H1 (cell line): ENCODE measurements around the gene KIAA1755. TPM values are rescaled to one million over a fixed set of nuclear protein-coding genes. Genes with fewer than 3 reads are reported as not detected.

Experiments used
- CHD1 ChIP-seq: IDR thresholded peaks from 2 replicates; pipeline ENCODE4 v1.6.1; 2012; ENCODE audit warnings: low read depth, low read length, improper control_type of control experiment
- CHD2 ChIP-seq: IDR thresholded peaks from 2 replicates; pipeline ENCODE4 v1.6.1; 2012; ENCODE audit warnings: low read length, improper control_type of control experiment
- EGR1 ChIP-seq: IDR thresholded peaks from 2 replicates; pipeline ENCODE4 v1.6.1; 2011; ENCODE audit warnings: low read depth, low read length, borderline replicate concordance
- EZH2 ChIP-seq: fragments of 200-600 bp; sonication (generic); IDR thresholded peaks from 2 replicates; pipeline ENCODE4 v1.7.1; 2012; ENCODE audit warnings: low read depth, mild to moderate bottlenecking, moderate library complexity, low read length, inconsistent platforms; ENCODE audit not compliant: severe bottlenecking
- GABPA ChIP-seq: IDR thresholded peaks from 2 replicates; pipeline ENCODE4 v1.6.1; 2011; ENCODE audit warnings: mild to moderate bottlenecking, low read length, moderate library complexity, borderline replicate concordance; ENCODE audit not compliant: insufficient read depth
- NRF1 ChIP-seq: IDR thresholded peaks from 2 replicates; pipeline ENCODE4 v1.6.1; 2011; ENCODE audit warnings: mild to moderate bottlenecking, low read depth, low read length, improper control_type of control experiment
- TAF7 ChIP-seq: optimal IDR thresholded peaks from 2 replicates; pipeline ENCODE3; 2011; ENCODE audit warnings: low read depth, mild to moderate bottlenecking, inconsistent platforms, low read length, moderate library complexity, borderline replicate concordance
- TEAD4 ChIP-seq: IDR thresholded peaks from 2 replicates; pipeline ENCODE4 v1.6.1; 2012; ENCODE audit warnings: low read depth, low read length, inconsistent platforms, mixed read lengths
- polyA plus RNA-seq, 7 experiments: library from polyadenylated mRNA; depleted of rRNA in 3 of 7; stranded (reverse) in 5 of 7; unstranded in 2 of 7; fragments of >200 nt in 5 of 7; fragments of 200-250 nt in 2 of 7; gene quantifications; 1 replicate in 5 of 7; 2 replicates in 1 of 7; 4 replicates in 1 of 7; pipeline versions ENCODE4 v1.2.1 to v1.2.3, GENCODE V29; 2011 to 2013; ENCODE audit warnings: missing spikeins in 2 of 7, mixed read lengths in 2 of 7
- total RNA-seq: library from RNA; stranded (reverse); fragmentation: NEBNext Ultra II Directional; extraction: Animal tissue kit (Norgen Biotek cat#: 25700); gene quantifications from 2 replicates; pipeline ENCODE4 v1.2.1, GENCODE V29; 2021
- TF ChIP-seq, protein P1 (sequence below): fragments of 300-600 bp; sonication (generic); IDR thresholded peaks from 2 replicates; pipeline ENCODE4 v1.7.1; 2012; ENCODE audit warnings: low read length, moderate library complexity, mild to moderate bottlenecking, inconsistent platforms; ENCODE audit not compliant: insufficient replicate concordance

Gene KIAA1755
- total and polyA plus RNA-seq, 2 of the 8 experiments (the other 6 are each of a cell fraction or from before 2014, with no cell fraction given), result 0.23 TPM; not detected in 1

DNA sequence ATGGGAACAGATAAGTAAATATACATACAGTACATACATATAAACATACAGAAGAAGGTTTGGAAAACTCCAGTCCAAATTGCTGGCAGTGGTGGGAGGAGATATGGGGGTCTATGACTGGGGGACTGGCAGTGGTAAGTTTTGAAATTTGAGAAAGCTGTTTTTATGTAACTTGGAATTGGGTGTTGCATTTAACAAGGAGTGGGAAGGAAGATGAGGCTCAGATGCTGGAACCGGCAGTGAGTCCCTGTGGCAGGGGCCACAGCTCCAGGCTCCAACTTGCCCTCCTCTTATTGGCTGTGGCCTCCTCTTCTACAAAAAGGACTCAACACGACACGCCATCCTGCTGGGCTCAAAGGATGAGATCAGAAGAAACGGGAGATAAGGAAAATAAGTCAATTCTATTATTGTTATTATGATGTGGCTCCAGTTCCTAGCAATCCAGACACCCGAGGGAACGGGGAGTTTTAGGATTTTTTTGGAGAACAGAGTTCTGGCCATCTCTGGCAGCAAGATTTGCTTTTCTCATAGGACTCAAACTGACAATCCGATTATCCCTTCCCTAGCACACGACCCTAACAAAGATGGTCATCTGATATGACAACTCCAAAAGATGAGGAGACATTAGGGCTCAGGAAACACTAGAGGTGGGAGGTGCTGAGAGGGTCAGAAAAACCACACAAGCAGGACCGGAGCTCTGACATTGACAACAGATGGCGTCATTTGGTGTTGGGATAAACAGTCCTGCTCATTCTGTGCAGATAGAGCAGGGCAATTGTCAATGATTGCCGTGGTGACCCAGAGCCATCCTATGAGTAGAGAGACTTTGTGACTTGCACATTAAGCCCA is 89.5 kb downstream of the KIAA1755 start (continued):
- TF ChIP-seq, protein P1, sequence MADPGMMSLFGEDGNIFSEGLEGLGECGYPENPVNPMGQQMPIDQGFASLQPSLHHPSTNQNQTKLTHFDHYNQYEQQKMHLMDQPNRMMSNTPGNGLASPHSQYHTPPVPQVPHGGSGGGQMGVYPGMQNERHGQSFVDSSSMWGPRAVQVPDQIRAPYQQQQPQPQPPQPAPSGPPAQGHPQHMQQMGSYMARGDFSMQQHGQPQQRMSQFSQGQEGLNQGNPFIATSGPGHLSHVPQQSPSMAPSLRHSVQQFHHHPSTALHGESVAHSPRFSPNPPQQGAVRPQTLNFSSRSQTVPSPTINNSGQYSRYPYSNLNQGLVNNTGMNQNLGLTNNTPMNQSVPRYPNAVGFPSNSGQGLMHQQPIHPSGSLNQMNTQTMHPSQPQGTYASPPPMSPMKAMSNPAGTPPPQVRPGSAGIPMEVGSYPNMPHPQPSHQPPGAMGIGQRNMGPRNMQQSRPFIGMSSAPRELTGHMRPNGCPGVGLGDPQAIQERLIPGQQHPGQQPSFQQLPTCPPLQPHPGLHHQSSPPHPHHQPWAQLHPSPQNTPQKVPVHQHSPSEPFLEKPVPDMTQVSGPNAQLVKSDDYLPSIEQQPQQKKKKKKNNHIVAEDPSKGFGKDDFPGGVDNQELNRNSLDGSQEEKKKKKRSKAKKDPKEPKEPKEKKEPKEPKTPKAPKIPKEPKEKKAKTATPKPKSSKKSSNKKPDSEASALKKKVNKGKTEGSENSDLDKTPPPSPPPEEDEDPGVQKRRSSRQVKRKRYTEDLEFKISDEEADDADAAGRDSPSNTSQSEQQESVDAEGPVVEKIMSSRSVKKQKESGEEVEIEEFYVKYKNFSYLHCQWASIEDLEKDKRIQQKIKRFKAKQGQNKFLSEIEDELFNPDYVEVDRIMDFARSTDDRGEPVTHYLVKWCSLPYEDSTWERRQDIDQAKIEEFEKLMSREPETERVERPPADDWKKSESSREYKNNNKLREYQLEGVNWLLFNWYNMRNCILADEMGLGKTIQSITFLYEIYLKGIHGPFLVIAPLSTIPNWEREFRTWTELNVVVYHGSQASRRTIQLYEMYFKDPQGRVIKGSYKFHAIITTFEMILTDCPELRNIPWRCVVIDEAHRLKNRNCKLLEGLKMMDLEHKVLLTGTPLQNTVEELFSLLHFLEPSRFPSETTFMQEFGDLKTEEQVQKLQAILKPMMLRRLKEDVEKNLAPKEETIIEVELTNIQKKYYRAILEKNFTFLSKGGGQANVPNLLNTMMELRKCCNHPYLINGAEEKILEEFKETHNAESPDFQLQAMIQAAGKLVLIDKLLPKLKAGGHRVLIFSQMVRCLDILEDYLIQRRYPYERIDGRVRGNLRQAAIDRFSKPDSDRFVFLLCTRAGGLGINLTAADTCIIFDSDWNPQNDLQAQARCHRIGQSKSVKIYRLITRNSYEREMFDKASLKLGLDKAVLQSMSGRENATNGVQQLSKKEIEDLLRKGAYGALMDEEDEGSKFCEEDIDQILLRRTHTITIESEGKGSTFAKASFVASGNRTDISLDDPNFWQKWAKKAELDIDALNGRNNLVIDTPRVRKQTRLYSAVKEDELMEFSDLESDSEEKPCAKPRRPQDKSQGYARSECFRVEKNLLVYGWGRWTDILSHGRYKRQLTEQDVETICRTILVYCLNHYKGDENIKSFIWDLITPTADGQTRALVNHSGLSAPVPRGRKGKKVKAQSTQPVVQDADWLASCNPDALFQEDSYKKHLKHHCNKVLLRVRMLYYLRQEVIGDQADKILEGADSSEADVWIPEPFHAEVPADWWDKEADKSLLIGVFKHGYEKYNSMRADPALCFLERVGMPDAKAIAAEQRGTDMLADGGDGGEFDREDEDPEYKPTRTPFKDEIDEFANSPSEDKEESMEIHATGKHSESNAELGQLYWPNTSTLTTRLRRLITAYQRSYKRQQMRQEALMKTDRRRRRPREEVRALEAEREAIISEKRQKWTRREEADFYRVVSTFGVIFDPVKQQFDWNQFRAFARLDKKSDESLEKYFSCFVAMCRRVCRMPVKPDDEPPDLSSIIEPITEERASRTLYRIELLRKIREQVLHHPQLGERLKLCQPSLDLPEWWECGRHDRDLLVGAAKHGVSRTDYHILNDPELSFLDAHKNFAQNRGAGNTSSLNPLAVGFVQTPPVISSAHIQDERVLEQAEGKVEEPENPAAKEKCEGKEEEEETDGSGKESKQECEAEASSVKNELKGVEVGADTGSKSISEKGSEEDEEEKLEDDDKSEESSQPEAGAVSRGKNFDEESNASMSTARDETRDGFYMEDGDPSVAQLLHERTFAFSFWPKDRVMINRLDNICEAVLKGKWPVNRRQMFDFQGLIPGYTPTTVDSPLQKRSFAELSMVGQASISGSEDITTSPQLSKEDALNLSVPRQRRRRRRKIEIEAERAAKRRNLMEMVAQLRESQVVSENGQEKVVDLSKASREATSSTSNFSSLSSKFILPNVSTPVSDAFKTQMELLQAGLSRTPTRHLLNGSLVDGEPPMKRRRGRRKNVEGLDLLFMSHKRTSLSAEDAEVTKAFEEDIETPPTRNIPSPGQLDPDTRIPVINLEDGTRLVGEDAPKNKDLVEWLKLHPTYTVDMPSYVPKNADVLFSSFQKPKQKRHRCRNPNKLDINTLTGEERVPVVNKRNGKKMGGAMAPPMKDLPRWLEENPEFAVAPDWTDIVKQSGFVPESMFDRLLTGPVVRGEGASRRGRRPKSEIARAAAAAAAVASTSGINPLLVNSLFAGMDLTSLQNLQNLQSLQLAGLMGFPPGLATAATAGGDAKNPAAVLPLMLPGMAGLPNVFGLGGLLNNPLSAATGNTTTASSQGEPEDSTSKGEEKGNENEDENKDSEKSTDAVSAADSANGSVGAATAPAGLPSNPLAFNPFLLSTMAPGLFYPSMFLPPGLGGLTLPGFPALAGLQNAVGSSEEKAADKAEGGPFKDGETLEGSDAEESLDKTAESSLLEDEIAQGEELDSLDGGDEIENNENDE, result no peak
- TF ChIP-seq TAF7 (no peak), EGR1 (no peak), CHD1 (no peak), EZH2 (no peak), TEAD4 (no peak), CHD2 (no peak), NRF1 (no peak), GABPA (no peak)
